GM19328 (cell line): ENCODE results near the gene TTLL4.

Experiments
- ATAC-seq: cut with Tn5 transposase; IDR thresholded peaks from one replicate; pipeline ENCODE4 v1.9.1; 2021; ENCODE audit warnings: mild to moderate bottlenecking, moderate library complexity; ENCODE audit not compliant: unreplicated experiment

Gene TTLL4

GRCh38 chr2:218711550-218711929 lies 905 bp downstream of the TTLL4 start:
- ATAC-seq, result no peak

- no peak for ATAC-seq
These were observed 3.3 kb downstream of the TTLL4 start for GRCh38 chr2:218713922-218714321.

GRCh38 chr2:218716070-218716469 lies 5.4 kb downstream of the TTLL4 start:
- no peak for ATAC-seq

- no peak for ATAC-seq
These were observed 6.6 kb downstream of the TTLL4 start for GRCh38 chr2:218717262-218717661.

- ATAC-seq, result no peak
These were observed 7.4 kb downstream of the TTLL4 start for GRCh38 chr2:218718058-218718457.

GRCh38 chr2:218719457-218719856 lies 8.8 kb downstream of the TTLL4 start:
- ATAC-seq, result no peak

GRCh38 chr2:218720048-218721041 lies 9.7 kb downstream of the TTLL4 start:
- no peak for ATAC-seq

- no peak for ATAC-seq
These were observed 10.9 kb downstream of the TTLL4 start for GRCh38 chr2:218721488-218721887.

GRCh38 chr2:218721934-218722333 lies 11.3 kb downstream of the TTLL4 start:
- ATAC-seq, result no peak

GRCh38 chr2:218722419-218722818 lies 11.8 kb downstream of the TTLL4 start:
- no peak for ATAC-seq

- ATAC-seq, result no peak
These were observed 12.5 kb downstream of the TTLL4 start for GRCh38 chr2:218722876-218723785.

GRCh38 chr2:218726004-218726574 lies 15.5 kb downstream of the TTLL4 start:
- no peak for ATAC-seq

GRCh38 chr2:218727502-218728165 lies 17.0 kb downstream of the TTLL4 start:
- ATAC-seq, result no peak

- ATAC-seq, result no peak
These were observed 19.0 kb downstream of the TTLL4 start for GRCh38 chr2:218729640-218730039.

GRCh38 chr2:218732052-218732760 lies 21.6 kb downstream of the TTLL4 start:
- ATAC-seq, result no peak

GRCh38 chr2:218732761-218733158 lies 22.1 kb downstream of the TTLL4 start:
- no peak for ATAC-seq

- ATAC-seq, result no peak
These were observed 22.8 kb downstream of the TTLL4 start for GRCh38 chr2:218733171-218734021.

- ATAC-seq, result no peak
These were observed 23.7 kb downstream of the TTLL4 start for GRCh38 chr2:218734190-218734975.
